GM12874 (cell line): ENCODE results near the gene IL1RAP.

Experiments used
- TF ChIP-seq, protein P1 (sequence below): IDR thresholded peaks from 2 replicates; pipeline ENCODE4 v1.5.1; 2011; ENCODE audit warnings: low read depth, mild to moderate bottlenecking, control low read depth, low read length, moderate library complexity; ENCODE audit not compliant: insufficient read depth

IL1RAP gene

DNA sequence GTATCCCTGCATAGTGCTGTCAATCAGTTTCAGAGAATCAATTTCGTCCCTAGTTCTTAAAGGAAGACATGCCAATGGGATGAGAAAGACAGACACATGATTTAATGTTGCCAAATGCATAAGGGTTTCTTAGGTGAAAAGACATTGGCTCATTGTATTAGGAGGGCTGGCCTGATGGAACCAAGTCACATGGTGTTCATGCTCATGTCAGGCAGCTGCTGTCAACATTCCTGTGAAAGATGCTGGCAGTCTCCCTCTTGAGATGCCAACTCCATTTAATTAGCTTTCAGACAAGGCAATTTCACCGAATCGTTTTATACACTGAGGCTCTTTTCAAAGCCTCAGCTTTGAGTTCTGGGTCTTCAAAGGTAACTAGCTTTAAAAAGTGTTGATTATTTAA is 16.1 kb upstream of the IL1RAP start:
- TF ChIP-seq, protein P1, sequence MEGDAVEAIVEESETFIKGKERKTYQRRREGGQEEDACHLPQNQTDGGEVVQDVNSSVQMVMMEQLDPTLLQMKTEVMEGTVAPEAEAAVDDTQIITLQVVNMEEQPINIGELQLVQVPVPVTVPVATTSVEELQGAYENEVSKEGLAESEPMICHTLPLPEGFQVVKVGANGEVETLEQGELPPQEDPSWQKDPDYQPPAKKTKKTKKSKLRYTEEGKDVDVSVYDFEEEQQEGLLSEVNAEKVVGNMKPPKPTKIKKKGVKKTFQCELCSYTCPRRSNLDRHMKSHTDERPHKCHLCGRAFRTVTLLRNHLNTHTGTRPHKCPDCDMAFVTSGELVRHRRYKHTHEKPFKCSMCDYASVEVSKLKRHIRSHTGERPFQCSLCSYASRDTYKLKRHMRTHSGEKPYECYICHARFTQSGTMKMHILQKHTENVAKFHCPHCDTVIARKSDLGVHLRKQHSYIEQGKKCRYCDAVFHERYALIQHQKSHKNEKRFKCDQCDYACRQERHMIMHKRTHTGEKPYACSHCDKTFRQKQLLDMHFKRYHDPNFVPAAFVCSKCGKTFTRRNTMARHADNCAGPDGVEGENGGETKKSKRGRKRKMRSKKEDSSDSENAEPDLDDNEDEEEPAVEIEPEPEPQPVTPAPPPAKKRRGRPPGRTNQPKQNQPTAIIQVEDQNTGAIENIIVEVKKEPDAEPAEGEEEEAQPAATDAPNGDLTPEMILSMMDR, result no peak

DNA sequence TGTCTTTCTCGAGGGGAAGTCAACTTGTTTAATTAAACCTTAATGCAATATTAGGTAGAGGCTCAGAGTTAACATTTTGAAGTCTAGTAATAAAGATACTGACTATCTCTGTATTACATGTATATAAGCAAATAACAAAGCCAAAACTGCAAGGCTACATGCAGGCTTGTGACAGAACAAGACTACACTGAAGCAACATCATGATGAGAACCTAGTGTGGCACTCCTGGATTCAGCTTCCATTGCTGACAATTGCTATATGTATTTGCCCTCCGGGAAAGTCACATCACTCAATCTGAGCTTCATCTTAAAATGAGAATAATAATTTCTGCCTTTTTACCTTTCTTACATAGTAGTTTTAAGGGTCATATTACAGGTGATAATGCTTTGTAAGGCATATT is 15.6 kb upstream of the IL1RAP start:
- TF ChIP-seq, protein P1, result no peak

- TF ChIP-seq, protein P1, result no peak
These were observed 14.8 kb upstream of the IL1RAP start for GRCh38 chr3:190499122-190499521.

DNA sequence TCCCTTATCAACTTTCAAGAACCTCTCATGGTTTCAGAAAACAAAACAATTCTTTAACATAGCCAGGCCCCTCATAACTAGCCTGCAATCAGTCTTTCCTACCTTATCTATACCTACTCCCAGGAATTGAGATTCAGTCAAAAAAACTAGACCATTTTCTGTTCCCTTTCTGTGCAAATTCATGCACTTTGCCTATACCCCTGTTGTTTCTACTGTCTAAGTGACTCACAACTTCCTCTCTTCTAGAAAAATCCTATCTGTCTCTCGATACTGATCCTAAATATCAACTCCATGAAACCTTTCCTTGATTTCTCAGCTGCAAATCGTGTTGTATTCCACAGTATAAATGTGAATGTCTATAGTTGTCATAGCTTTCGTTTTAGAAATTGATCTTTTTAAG is 10.9 kb upstream of the IL1RAP start:
- TF ChIP-seq, protein P1, result no peak

DNA sequence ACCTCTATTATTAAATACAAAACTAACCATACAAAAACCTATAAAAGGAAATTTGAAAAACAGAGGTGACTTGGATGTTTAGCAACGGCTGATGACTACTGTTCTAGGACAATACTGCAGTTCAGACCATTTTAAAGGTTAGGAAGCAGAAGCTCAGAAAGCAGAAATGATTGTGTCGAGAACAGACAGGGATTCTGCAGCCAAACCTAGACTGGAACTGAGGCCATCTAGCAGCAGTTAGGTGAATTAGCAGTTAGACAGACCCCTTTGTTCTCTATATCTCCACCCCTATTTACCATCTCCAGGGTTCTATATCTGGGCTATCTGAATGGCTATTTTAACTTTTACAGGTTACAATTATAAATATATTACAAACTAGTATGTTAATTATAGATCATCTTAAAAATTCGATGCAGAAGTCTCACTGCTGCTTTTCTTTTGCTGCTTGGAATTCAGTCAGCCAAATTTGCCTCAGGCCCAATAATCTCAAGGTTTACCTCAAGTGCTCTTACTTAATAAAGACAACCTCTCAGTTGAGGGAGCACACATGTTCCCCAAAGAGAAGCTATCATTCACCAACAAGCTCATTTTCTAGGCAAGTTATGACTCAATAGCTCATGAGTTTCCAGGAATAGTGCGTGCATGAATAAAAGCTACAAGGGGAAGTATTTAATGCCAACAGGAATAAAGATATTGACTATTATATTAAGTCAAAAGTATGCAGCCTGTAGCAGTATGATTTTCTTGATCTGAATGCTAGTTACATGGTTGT is 9.3 kb upstream of the IL1RAP start:
- TF ChIP-seq, protein P1, result no peak

DNA sequence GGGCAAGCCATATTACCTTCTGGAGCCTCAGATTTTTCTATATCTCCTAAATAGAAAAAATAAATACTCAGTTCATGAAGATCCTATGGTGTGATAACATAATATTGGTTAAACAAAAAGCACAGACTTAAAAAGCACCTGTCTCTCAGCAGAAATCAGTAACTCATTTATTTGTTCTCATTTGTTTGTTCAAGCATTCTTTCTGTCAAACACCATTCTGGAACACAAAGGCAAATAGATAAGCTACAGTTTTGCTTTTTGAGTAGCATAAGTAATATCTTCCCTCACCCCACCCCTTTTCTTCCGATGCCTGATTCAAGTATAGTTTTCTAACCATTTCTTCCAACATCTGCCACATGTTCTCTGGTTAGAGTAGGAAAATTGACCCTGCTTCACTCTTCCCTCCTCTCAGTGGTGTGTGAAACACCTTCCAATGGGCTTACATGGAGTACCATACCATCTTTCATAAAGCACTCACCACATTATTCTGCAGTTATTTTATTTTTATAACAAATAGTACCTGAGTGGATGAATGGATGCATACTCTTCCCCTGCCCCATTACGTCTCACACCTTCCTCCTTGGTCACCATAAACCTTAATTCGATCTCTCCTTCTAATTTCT is 8.4 kb upstream of the IL1RAP start:
- TF ChIP-seq, protein P1, result no peak

GRCh38 chr3:190506271-190506670 is 7.6 kb upstream of the IL1RAP start:
- TF ChIP-seq, protein P1, result no peak
